Measurements from ENCODE around the gene CYP51A1.

Gene CYP51A1

DNA sequence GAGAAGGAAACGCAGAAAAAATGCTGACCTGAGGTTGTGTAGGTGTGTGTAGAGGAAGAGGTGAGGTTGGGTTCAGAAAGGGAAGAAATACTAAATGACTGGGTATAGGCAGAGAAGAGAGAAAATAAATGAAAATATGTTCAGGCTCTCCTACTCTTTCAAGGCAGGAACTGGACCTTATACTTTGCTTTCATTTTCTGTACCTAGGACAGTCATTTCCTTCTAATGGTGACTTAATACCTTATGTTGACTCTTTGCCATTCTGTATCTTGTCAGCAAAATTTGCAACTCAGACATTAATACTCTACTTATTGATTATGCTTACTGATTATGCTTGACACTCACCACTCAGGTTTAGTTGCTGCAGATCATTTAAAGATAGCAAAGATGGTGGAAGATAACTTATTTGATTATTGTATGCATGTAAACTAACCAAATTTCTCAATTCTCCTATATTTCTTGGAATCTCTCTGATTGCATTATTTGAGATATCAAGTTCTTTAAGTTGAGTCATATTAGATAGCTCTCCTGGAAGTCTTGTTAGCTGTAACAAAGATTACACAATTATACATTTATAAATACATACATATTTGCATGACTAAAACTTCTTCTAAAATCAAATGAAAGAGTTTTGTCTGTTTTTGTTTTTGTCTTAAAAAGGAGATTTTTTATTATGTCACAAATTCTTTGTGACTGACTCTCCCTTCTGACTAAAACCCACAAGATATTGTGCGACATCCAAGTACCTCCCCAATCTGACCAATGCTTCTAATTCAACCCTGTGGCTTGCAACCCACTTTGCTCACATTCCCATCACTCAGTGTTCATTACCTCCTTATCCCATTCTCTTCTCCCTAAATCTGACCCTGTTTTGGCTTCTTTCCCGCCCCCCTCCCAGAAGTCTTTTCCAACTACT lies 24.6 kb upstream of the CYP51A1 start:
- TF ChIP-seq SIN3A (IDR thresholded peaks at IDR 0.05; ENCODE audit: borderline replicate concordance, insufficient read depth, low read length) (no peak), FOXP2 (optimal IDR thresholded peaks at IDR 0.05; ENCODE audit: borderline replicate concordance, extremely low read depth, extremely low read length, insufficient read depth) (no peak), TAF1 (IDR thresholded peaks at IDR 0.05; ENCODE audit: borderline replicate concordance, insufficient read depth, low read length) (no peak), POLR2AphosphoS5 (IDR thresholded peaks at IDR 0.05; ENCODE audit: low read depth, low read length) (no peak)
- TF ChIP-seq, protein P1, sequence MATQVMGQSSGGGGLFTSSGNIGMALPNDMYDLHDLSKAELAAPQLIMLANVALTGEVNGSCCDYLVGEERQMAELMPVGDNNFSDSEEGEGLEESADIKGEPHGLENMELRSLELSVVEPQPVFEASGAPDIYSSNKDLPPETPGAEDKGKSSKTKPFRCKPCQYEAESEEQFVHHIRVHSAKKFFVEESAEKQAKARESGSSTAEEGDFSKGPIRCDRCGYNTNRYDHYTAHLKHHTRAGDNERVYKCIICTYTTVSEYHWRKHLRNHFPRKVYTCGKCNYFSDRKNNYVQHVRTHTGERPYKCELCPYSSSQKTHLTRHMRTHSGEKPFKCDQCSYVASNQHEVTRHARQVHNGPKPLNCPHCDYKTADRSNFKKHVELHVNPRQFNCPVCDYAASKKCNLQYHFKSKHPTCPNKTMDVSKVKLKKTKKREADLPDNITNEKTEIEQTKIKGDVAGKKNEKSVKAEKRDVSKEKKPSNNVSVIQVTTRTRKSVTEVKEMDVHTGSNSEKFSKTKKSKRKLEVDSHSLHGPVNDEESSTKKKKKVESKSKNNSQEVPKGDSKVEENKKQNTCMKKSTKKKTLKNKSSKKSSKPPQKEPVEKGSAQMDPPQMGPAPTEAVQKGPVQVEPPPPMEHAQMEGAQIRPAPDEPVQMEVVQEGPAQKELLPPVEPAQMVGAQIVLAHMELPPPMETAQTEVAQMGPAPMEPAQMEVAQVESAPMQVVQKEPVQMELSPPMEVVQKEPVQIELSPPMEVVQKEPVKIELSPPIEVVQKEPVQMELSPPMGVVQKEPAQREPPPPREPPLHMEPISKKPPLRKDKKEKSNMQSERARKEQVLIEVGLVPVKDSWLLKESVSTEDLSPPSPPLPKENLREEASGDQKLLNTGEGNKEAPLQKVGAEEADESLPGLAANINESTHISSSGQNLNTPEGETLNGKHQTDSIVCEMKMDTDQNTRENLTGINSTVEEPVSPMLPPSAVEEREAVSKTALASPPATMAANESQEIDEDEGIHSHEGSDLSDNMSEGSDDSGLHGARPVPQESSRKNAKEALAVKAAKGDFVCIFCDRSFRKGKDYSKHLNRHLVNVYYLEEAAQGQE (IDR thresholded peaks at IDR 0.05; ENCODE audit: insufficient read depth in 1 of 2, low read depth in 2 of 2, low read length in 2 of 2), result no peak

DNA sequence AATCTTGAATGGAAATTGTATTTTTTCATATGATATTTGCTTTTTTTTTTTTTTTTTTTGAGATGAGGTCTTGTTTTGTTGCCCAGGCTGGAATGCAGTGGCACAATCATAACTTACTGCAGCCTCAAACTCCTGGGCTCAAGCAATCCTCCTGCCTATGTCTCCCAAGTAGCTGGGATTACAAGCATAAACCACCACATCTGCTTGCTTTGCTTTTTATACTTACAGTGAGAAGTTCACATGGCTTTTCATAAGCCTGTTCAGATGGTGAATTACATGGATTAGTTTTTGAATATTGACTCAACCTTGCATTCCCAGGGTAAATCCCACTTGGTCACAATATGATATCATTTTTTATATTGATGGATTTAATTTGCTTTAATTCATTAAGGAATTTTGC lies 22.7 kb upstream of the CYP51A1 start:
- TF ChIP-seq TAF1 (IDR thresholded peaks at IDR 0.05; ENCODE audit: borderline replicate concordance, insufficient read depth, low read length) (no peak), SIN3A (IDR thresholded peaks at IDR 0.05; ENCODE audit: borderline replicate concordance, insufficient read depth, low read length) (no peak), FOXP2 (optimal IDR thresholded peaks at IDR 0.05; ENCODE audit: borderline replicate concordance, extremely low read depth, extremely low read length, insufficient read depth) (no peak), POLR2AphosphoS5 (IDR thresholded peaks at IDR 0.05; ENCODE audit: low read depth, low read length) (no peak)

GRCh38 chr7:92155108-92155739 lies 20.9 kb upstream of the CYP51A1 start:
- no peak for TF ChIP-seq TAF1 (IDR thresholded peaks at IDR 0.05; ENCODE audit: borderline replicate concordance, insufficient read depth, low read length)
- no peak for TF ChIP-seq SIN3A (IDR thresholded peaks at IDR 0.05; ENCODE audit: borderline replicate concordance, insufficient read depth, low read length)
- TF ChIP-seq, protein P1 (IDR thresholded peaks at IDR 0.05; ENCODE audit: insufficient read depth in 1 of 2, low read depth in 2 of 2, low read length in 2 of 2), result no peak
- TF ChIP-seq FOXP2 (optimal IDR thresholded peaks at IDR 0.05; ENCODE audit: borderline replicate concordance, extremely low read depth, extremely low read length, insufficient read depth), result no peak
- TF ChIP-seq POLR2AphosphoS5 (IDR thresholded peaks at IDR 0.05; ENCODE audit: low read depth, low read length), result no peak

DNA sequence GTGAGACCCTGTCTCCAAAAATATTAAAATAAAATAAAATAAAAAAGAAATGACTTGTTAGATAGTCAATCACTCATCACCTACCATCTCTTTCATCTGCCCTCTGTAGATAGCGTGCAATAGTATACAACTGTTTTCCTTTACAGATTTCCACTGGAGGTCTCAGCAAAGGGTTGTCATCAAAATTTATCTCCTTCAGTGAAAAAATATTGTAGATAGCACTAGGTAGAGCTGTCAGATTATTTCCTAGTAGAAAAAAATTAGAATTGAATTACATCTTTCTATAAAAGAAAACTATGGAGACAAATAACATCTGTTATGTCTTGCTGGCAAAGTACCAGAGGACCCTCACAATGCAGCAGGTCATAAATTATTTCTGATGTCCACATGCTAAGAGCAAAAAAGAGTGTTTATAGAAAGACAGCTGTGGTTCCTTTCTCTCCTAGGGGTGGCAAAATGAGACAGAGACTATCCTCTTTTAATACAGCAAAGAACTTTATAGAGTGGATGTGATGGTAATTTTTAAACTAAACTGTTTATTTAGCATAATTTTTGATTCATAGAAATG lies 16.3 kb upstream of the CYP51A1 start:
- TF ChIP-seq, protein P1 (IDR thresholded peaks at IDR 0.05; ENCODE audit: insufficient read depth in 1 of 2, low read depth in 2 of 2, low read length in 2 of 2), result no peak
- TF ChIP-seq FOXP2 (optimal IDR thresholded peaks at IDR 0.05; ENCODE audit: borderline replicate concordance, extremely low read depth, extremely low read length, insufficient read depth), result no peak
- TF ChIP-seq SIN3A (IDR thresholded peaks at IDR 0.05; ENCODE audit: borderline replicate concordance, insufficient read depth, low read length), result no peak
- no peak for TF ChIP-seq POLR2AphosphoS5 (IDR thresholded peaks at IDR 0.05; ENCODE audit: low read depth, low read length)
- TF ChIP-seq TAF1 (IDR thresholded peaks at IDR 0.05; ENCODE audit: borderline replicate concordance, insufficient read depth, low read length), result no peak

GRCh38 chr7:92149736-92150239 lies 15.5 kb upstream of the CYP51A1 start:
- TF ChIP-seq POLR2AphosphoS5 (IDR thresholded peaks at IDR 0.05; ENCODE audit: low read depth, low read length), result no peak
- TF ChIP-seq, protein P1 (IDR thresholded peaks at IDR 0.05; ENCODE audit: insufficient read depth in 1 of 2, low read depth in 2 of 2, low read length in 2 of 2), result no peak
- no peak for TF ChIP-seq TAF1 (IDR thresholded peaks at IDR 0.05; ENCODE audit: borderline replicate concordance, insufficient read depth, low read length)
- no peak for TF ChIP-seq FOXP2 (optimal IDR thresholded peaks at IDR 0.05; ENCODE audit: borderline replicate concordance, extremely low read depth, extremely low read length, insufficient read depth)
- no peak for TF ChIP-seq SIN3A (IDR thresholded peaks at IDR 0.05; ENCODE audit: borderline replicate concordance, insufficient read depth, low read length)
